PC-9 (cell line): ENCODE data around the gene SERPINI1.

Experiments
- CTCF ChIP-seq: fragments of 200-600 bp; sonication (generic); conservative IDR thresholded peaks from 2 replicates; pipeline ENCODE4 v1.6.1; 2017; ENCODE audit warnings: mixed run types, antibody characterized with exemption, mild to moderate bottlenecking, moderate library complexity
- EZH2 ChIP-seq: fragments of 200-600 bp; sonication (generic); IDR thresholded peaks from 2 replicates; pipeline ENCODE4 v1.8.0; 2017; ENCODE audit warnings: antibody characterized with exemption, low read depth

GRCh38 chr3:167787440-167787839 is 51.9 kb downstream of the SERPINI1 start:
- no peak for TF ChIP-seq CTCF
- no peak for TF ChIP-seq EZH2
